Ovary (tissue), 9 donors: ENCODE measurements around the gene HOXC12. TPM values are rescaled to one million over a fixed set of nuclear protein-coding genes. Genes with fewer than 3 reads are reported as not detected.

Experiments
- DNase-seq, 5 donors: peaks; one replicate each; pipeline ENCODE4 v3.0.0-alpha.2; 2019 to 2020
- H3K27ac ChIP-seq, 2 donors: fragments of 200-600 bp; one replicate each; pipeline versions ENCODE4 v1.5.1 to v1.8.0; 2019 to 2022
- H3K27me3 ChIP-seq: fragments of 200-600 bp; one replicate; pipeline ENCODE4 v1.8.0; 2022
- H3K36me3 ChIP-seq: fragments of 200-600 bp; sonication (generic); one replicate; pipeline ENCODE4 v1.5.1; 2019
- H3K4me1 ChIP-seq: one replicate; pipeline ENCODE4 v1.8.1; 2013; ENCODE audit warnings: mild to moderate bottlenecking, moderate library complexity; ENCODE audit not compliant: insufficient read depth
- H3K4me3 ChIP-seq: fragments of 200-600 bp; sonication (generic); one replicate; pipeline ENCODE4 v1.5.1; 2017
- H3K9me3 ChIP-seq, 2 donors: fragments of 200-600 bp in 1 of 2; sonication (generic) in 1 of 2; one replicate each; pipeline versions ENCODE4 v1.5.1 to v1.8.1; 2013 to 2019; ENCODE audit warnings: mild to moderate bottlenecking in 1 of 2, moderate library complexity in 1 of 2
- CTCF ChIP-seq, 3 donors: fragments of 450-650 bp in 2 of 3; fragments of 200-600 bp in 1 of 3; IDR thresholded peaks; one replicate each; pipeline versions ENCODE4 v1.5.1 to v1.8.0; 2016 to 2022; ENCODE audit warnings: antibody characterized with exemption in 3 of 3, mild to moderate bottlenecking in 1 of 3
- EP300 ChIP-seq: sonication (generic); formaldehyde crosslinking; IDR thresholded peaks from one replicate; pipeline ENCODE4 v1.6.1; 2017; ENCODE audit warnings: antibody characterized with exemption
- POLR2A ChIP-seq: fragments of 450-650 bp; IDR thresholded peaks from one replicate; pipeline ENCODE4 v1.6.1; 2017; ENCODE audit warnings: antibody characterized with exemption, mild to moderate bottlenecking, moderate library complexity
- WGBS, 3 donors: extraction: QIAGEN DNeasy Blood & Tissue Kit in 1 of 3; methylation state at CpG; one replicate each; pipeline versions ENCODE4 v1.1.5 to v1.1.7; 2013 to 2017; 5-methylcytosine and 5-hydroxymethylcytosine counted together
- intact Hi-C, 4 donors: fragments of 100-400 bp; cut with DNase I; formaldehyde crosslinking; loops; one replicate each; pipeline versions ENCODE4 v1.11.0 to v1.15.1; 2022 to 2023
- polyA plus RNA-seq, 2 donors: library from polyadenylated mRNA; stranded (reverse); fragments of 200-250 nt in 1 of 2; fragments of 350-450 nt in 1 of 2; fragmentation: Illumina TruSeq in 1 of 2; extraction: RNeasy Lipid Tissue Mini Kit (QIAGEN cat#74804) in 1 of 2; gene quantifications; one replicate each; pipeline ENCODE4 v1.2.3, GENCODE V29; 2013 to 2014
- total RNA-seq, 7 donors: library from RNA; depleted of rRNA in 2 of 7; stranded (reverse); fragments of >200 nt in 2 of 7; fragmentation: NEBNext Ultra II Directional in 3 of 7; extraction: Animal tissue kit (Norgen Biotek cat#: 25700) in 3 of 7; gene quantifications; one replicate each; pipeline versions ENCODE4 v1.1.0 to v1.2.4, GENCODE V29; 2016 to 2023
- donor health status: DM: no; HTN: no; CAD: no; lungs with moderate emphysema.
- donor health status: DM: no; HTN: no; CAD: no.
- donor health status: Bipolar disorder and iron deficiency.
- donor health status: DM: yes; HTN: yes; CAD: no.
- donor health status: DM: no; HTN: no; CAD: no.
- donor health status: DM: yes; HTN: yes; CAD: no.

HOXC12 gene
- total and polyA plus RNA-seq, 9 donors: not detected

- intact Hi-C loops: loop anchor here in 3 of 4 donors (5.0 to 10.0 kb wide), 4 partner anchors 222 to 389 kb away; partner anchors contain the start of gene GPR84 (in 1 of the 3)
- peak overlapping the region; percentile 42 for H3K4me3 ChIP-seq
- H3K4me1 ChIP-seq: peaks cover 4% of the 10 kb centered on the region
- peak in 1 of 5 donors; percentile 41 for DNase-seq
- no peaks in the 10 kb centered on the region for H3K36me3 ChIP-seq
- peaks cover 2% of the 10 kb centered on the region for H3K27me3 ChIP-seq
- TF ChIP-seq CTCF (IDR thresholded peaks at IDR 0.05) (no peak), POLR2A (no peak), EP300 (no peak)
- H3K27ac ChIP-seq: no peak overlapping the region
- no peaks in the 10 kb centered on the region for H3K9me3 ChIP-seq
- 7 to 10% (median 9%) methylated on average over 13 to 21 of the region's 21 CpGs for WGBS, 3 donors
These were observed 30.9 kb downstream of the HOXC12 start for GRCh38 chr12:53985692-53985993.

- WGBS, 3 donors: 7 to 23% (median 10%) methylated on average over 34 to 50 of the region's 50 CpGs
- Histone ChIP-seq H3K36me3 (no peaks in the 10 kb centered on the region), H3K27me3 (peaks cover 2% of the 10 kb centered on the region), H3K4me1 (peaks cover 4% of the 10 kb centered on the region), H3K4me3 (peak overlapping the region; percentile 42), H3K9me3 (no peaks in the 10 kb centered on the region), H3K27ac (no peak overlapping the region)
- intact Hi-C loops: loop anchor here in 3 of 4 donors (5.0 to 10.0 kb wide), 4 partner anchors 221 to 389 kb away; partner anchors contain the start of gene GPR84 (in 1 of the 3)
- peak in 1 of 5 donors; percentile 33 for DNase-seq
- TF ChIP-seq EP300 (no peak), CTCF (IDR thresholded peaks at IDR 0.05) (no peak), POLR2A (no peak)
These were observed 31.4 kb downstream of the HOXC12 start for GRCh38 chr12:53985994-53986685.

GRCh38 chr12:53986686-53987483, 32.2 kb downstream of the HOXC12 start:
- H3K4me1 ChIP-seq: peaks cover 4% of the 10 kb centered on the region
- no peak overlapping the region for H3K27ac ChIP-seq
- peaks cover 2% of the 10 kb centered on the region for H3K27me3 ChIP-seq
- 42 to 70% (median 63%) methylated on average over 21 of the region's 21 CpGs for WGBS, 3 donors
- no peak for TF ChIP-seq CTCF (IDR thresholded peaks at IDR 0.05)
- no peak for TF ChIP-seq EP300
- no peak for TF ChIP-seq POLR2A
- no peaks in the 10 kb centered on the region for H3K36me3 ChIP-seq
- no peak overlapping the region for H3K4me3 ChIP-seq
- DNase-seq: peak in 1 of 5 donors; percentile 30
- intact Hi-C loops: loop anchor here in 3 of 4 donors (5.0 to 10.0 kb wide), 4 partner anchors 220 to 388 kb away; partner anchors contain the start of gene GPR84 (in 1 of the 3)
- no peaks in the 10 kb centered on the region for H3K9me3 ChIP-seq

- Histone ChIP-seq H3K27ac (no peak overlapping the region), H3K27me3 (peaks cover 2% of the 10 kb centered on the region), H3K36me3 (no peaks in the 10 kb centered on the region), H3K4me3 (no peak overlapping the region), H3K4me1 (peaks cover 4% of the 10 kb centered on the region), H3K9me3 (no peaks in the 10 kb centered on the region)
- intact Hi-C loops: loop anchor here in 3 of 4 donors (5.0 to 10.0 kb wide), 4 partner anchors 219 to 387 kb away; partner anchors contain the start of gene GPR84 (in 1 of the 3)
- WGBS, 3 donors: 18 to 32% (median 23%) methylated on average over 4 of the region's 4 CpGs
- TF ChIP-seq CTCF (IDR thresholded peaks at IDR 0.05) (no peak), POLR2A (no peak), EP300 (no peak)
- no peak for DNase-seq
These were observed 33.1 kb downstream of the HOXC12 start for GRCh38 chr12:53987787-53988230.
